Muscle layer of colon (tissue), 2 donors: ENCODE results near the gene CLDN3.

Experiments
- H3K27ac ChIP-seq: one replicate; pipeline ENCODE4 v1.7.0; 2013; ENCODE audit warnings: low read depth, mild to moderate bottlenecking, low read length, moderate library complexity
- H3K27me3 ChIP-seq, 2 donors: one replicate each; pipeline ENCODE4 v1.7.0; 2013; ENCODE audit warnings: low read length in 2 of 2, mild to moderate bottlenecking in 2 of 2; ENCODE audit not compliant: insufficient read depth in 2 of 2, control insufficient read depth in 1 of 2
- H3K36me3 ChIP-seq: one replicate; pipeline ENCODE4 v1.7.0; 2013; ENCODE audit warnings: mild to moderate bottlenecking, low read length; ENCODE audit not compliant: insufficient read depth
- H3K4me1 ChIP-seq: one replicate; pipeline ENCODE4 v1.7.0; 2013; ENCODE audit warnings: mild to moderate bottlenecking, low read length; ENCODE audit not compliant: insufficient read depth
- H3K4me3 ChIP-seq, 2 donors: one replicate each; pipeline ENCODE4 v1.7.0; 2013; ENCODE audit warnings: low read length in 2 of 2, low read depth in 1 of 2, mild to moderate bottlenecking in 1 of 2, moderate library complexity in 1 of 2
- H3K9ac ChIP-seq: one replicate; pipeline ENCODE4 v1.7.0; 2013; ENCODE audit warnings: low read length
- H3K9me3 ChIP-seq: one replicate; pipeline ENCODE4 v1.7.0; 2013; ENCODE audit warnings: mild to moderate bottlenecking, low read length
- donor health status: abdominal sarcoma.
- donor health status: Adenocarcinoma of cecum.

CLDN3 gene

DNA sequence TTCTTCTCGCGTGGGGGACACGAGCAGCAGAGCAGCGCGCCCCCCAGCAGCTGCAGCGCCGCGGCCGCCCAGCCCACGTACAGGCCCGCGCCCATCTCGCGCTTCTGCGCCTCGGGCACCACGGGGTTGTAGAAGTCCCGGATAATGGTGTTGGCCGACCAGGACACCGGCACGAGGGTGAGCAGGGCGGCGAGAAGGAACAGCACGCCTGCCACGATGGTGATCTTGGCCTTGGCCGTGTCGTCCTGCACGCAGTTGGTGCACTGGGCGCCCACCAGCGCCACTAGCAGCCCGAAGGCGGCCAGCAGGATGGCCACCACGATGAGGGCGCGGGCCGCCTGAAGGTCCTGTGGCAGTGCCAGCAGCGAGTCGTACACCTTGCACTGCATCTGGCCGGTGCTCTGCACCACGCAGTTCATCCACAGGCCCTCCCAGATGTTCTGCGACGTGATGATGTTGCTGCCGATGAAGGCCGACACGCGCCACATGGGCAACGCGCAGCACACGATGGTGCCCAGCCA, 529 bp downstream of the CLDN3 start:
- no peaks in the 10 kb centered on the region for H3K9me3 ChIP-seq
- H3K4me3 ChIP-seq: no peak overlapping the region
- H3K9ac ChIP-seq: no peak overlapping the region
- no peaks in the 10 kb centered on the region for H3K4me1 ChIP-seq
- no peak overlapping the region for H3K27ac ChIP-seq
- H3K36me3 ChIP-seq: no peaks in the 10 kb centered on the region
- H3K27me3 ChIP-seq: peaks cover 8 to 29% of the 10 kb centered on the region in 2 donors

DNA sequence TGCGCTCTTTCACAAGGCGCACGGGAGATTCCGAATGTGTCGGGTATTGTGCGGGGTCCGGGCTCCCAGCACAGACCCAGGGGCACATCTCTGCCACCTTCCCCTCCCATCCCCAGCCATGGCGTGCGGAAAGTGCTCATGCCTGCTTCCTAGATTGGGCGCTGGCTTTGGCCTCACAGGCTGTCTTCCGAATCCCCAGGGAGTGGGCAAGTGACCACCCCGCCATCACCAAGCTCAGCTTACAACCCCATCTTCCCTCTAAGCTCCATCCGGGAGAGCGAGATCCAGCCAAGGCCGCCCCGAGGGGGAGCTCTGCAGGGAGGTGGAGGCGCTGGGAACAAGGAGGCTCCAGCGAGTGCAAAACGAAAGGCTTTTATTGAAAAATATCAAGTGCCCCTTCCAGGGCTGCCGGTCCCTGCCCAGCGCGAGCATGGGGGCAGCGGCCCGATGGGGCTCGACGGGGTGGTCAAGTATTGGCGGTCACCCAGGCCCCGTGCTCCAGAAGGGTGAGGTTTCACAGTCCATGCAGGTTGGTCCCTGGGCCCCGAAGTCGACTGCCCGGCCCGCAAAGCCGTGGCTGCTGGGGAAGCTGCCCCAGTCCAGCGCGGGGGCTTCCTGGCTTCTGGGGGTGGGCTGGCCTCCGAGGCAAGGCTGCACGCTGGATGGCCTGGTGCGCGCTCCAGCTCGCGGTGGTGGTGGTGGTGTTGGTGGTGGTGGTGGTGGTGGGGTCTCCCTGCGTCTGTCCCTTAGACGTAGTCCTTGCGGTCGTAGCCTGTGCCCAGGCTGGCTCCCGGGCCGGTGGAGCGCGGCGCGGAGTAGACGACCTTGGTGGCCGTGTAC, 1.2 kb downstream of the CLDN3 start:
- Histone ChIP-seq H3K36me3 (no peaks in the 10 kb centered on the region), H3K27me3 (peaks cover 8 to 29% of the 10 kb centered on the region in 2 donors), H3K4me1 (no peaks in the 10 kb centered on the region), H3K27ac (no peak overlapping the region), H3K9me3 (no peaks in the 10 kb centered on the region), H3K9ac (no peak overlapping the region), H3K4me3 (no peak overlapping the region)

DNA sequence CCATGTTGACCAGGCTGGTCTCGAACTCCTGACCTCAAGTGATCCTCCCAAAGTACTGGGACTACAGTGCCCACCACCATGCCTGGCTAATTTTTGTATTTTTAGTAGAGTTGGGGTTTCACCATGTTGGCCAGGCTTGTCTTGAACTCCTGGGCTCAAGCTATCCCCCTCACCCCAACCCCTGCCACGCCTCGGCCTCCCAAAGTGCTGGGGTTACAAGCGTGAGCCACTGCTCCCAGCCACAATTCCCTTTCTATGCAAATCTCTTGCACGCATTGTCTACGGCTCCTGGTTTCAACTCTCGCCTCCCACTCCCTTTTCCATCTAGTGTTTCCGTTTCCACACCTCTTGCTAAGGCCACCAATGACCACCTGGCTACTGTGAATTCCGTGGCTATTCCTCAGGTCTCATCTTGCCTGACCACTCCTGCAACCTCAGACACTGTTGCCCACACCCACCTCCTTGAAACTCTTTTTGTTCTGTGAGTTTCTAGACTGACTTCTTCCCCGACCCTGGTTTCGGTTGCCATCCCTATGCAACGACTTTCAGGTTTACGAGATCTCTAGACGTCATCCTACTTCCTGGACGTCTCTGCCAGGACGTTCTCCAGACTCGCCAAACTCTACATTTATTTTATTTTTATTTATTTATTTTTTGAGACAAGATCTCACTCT, 3.4 kb downstream of the CLDN3 start:
- H3K9me3 ChIP-seq: no peaks in the 10 kb centered on the region
- no peak overlapping the region for H3K27ac ChIP-seq
- H3K9ac ChIP-seq: no peak overlapping the region
- H3K4me3 ChIP-seq: no peak overlapping the region
- H3K36me3 ChIP-seq: no peaks in the 10 kb centered on the region
- peaks cover 8 to 29% of the 10 kb centered on the region in 2 donors for H3K27me3 ChIP-seq
- no peaks in the 10 kb centered on the region for H3K4me1 ChIP-seq

DNA sequence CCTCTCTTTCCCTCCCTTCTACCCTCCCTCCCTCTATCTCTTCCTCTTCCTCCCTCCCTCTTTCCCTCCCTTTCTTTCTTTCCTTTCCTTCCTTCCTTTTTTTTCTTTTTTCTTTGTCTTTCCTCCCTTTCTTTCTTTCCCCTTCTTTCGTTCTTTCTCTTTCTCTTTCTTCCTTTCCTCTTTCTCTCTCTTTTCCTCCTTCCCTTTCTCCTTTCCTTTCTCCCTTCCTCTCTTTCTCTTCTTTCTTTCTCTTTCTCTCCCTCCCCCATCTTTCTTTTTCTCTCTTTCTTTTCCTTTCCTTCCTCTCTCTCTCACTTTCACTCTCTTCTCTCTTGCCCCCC, 7.4 kb downstream of the CLDN3 start:
- Histone ChIP-seq H3K4me3 (no peak overlapping the region), H3K4me1 (no peaks in the 10 kb centered on the region), H3K27ac (no peak overlapping the region), H3K27me3 (no peaks in the 10 kb centered on the region), H3K9me3 (no peaks in the 10 kb centered on the region), H3K9ac (no peak overlapping the region), H3K36me3 (no peaks in the 10 kb centered on the region)

DNA sequence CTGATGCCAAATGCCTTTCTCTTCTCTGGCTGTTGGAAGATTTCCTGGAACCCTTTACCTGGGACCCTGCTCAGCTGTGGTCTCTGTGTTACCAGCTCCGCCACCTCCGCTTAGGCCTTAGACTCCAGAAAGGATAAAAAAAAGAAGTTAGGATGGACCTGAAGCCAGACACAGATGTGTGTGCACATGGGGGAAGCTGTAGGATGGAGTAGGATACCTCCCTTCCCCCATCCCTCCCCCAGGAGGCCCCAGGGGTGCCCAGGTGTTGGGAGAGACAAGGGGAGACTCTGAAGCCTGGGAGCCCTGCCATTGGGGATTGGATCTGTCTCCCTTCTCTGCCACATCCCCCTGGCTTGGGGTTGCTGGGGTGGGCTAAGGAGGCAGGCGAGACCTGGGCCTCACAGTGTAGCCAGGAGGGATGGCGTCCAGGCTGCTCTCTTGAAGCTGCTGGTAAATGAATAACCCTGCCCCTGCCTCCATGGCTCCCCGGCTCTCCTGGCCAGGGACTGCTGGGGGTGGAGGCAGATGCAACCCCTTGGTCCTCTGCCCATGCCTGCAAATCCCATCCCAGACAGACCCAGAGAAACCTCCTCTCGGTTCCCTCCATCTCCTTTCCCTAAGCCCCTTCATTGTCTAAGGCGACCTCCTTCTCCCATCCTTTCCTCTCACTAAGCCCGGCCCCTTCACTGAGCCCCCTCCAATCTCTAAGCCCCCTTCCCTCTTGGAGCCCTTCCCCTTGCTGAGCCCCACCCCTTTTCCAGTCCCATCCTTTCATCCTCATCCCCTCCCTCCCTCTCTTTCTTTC, 8.0 kb downstream of the CLDN3 start:
- H3K36me3 ChIP-seq: no peaks in the 10 kb centered on the region
- no peaks in the 10 kb centered on the region for H3K4me1 ChIP-seq
- H3K27ac ChIP-seq: no peak overlapping the region
- no peaks in the 10 kb centered on the region for H3K27me3 ChIP-seq
- H3K9ac ChIP-seq: no peak overlapping the region
- no peaks in the 10 kb centered on the region for H3K9me3 ChIP-seq
- no peak overlapping the region for H3K4me3 ChIP-seq

DNA sequence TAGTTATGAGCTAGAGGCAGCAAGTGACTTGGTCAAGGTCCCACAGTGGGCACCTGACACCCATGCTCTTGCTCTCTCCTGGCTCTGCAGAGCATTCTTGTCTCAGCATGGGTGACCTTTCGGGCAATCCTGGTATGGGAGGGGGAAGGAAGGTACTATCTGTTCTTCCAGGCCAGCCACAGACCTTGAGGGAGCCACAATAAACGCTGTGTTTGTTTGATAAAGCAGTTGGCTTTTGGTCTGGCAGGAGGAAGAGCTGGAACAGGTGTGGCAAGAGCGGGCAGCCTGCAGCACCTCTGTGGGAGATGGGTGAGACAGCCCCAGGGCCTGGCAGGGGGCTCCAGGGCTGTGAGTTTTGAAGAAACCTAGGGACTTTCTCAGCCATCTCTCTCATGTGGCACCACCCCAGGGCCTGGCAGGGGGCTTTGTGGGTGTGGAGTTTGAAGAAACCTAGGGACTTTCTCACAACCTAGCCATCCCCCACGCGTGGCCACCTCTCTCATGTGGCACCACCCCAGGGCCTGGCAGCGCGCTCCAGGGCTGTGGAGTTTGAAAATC, 11.4 kb downstream of the CLDN3 start:
- no peaks in the 10 kb centered on the region for H3K27me3 ChIP-seq
- H3K36me3 ChIP-seq: no peaks in the 10 kb centered on the region
- no peak overlapping the region for H3K4me3 ChIP-seq
- H3K4me1 ChIP-seq: no peaks in the 10 kb centered on the region
- H3K27ac ChIP-seq: no peak overlapping the region
- H3K9me3 ChIP-seq: no peaks in the 10 kb centered on the region
- no peak overlapping the region for H3K9ac ChIP-seq

DNA sequence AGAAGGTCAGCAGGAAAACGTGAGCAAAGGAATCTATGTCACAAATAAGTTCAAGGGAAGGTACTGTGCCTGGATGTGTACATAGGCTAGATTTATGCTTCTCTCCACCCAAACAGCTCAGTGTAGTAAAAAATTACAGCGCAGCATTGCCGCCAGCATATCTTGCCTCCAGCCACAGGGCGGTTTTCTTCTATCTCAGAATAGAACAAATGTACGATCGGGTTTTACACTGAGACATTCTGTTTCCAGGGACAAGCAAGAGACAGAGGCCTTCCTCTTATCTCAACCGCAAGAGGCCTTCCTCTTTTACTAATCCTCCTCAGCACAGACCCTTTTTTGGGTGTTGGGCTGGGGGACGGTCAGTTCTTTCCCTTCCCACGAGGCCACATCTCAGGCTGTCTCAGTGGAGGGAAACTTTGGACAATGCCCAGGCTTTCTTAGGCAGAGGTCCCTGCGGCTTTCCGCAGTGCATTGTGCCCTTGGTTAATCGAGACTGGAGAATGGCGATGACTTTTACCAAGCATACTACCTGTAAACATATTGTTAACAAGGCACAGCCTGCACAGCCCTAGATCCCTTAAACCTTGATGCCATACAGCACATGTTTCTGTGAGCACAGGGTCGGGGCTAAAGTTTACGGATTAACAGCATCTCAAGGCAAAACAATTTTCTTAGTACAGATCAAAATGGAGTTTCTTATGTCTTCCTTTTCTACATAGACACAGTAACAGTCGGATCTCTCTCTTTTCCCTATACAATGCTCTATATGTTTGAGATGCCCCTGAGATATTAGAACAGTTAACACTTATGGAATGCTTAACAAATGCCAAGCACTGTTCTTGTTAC, 19.9 kb downstream of the CLDN3 start:
- Histone ChIP-seq H3K9me3 (no peaks in the 10 kb centered on the region), H3K4me1 (peaks cover 8% of the 10 kb centered on the region), H3K9ac (no peak overlapping the region), H3K4me3 (no peak overlapping the region), H3K27ac (no peak overlapping the region), H3K36me3 (no peaks in the 10 kb centered on the region), H3K27me3 (no peaks in the 10 kb centered on the region)

DNA sequence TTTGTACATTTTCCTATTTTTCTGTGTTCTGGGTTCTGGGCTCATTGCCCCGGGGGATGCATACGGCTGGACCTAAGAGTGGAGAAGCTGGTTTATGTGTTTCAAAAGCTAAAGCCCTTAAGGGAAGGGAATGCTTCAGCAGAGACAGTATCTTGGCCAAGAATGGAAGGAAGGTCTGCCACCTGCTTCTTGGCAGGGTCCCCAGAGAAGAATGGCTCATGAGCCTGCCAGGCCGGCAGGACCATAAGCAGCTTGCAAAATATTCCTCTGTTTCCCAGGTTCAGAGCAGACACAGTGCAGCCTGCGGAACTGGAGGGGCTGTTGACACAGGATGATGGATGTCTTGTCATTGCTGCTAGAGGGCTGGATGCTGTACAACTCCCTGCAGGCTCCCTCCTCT, 23.7 kb downstream of the CLDN3 start:
- Histone ChIP-seq H3K36me3 (no peaks in the 10 kb centered on the region), H3K27ac (peak overlapping the region; percentile 4), H3K9ac (no peak overlapping the region), H3K4me1 (peaks cover 8% of the 10 kb centered on the region), H3K9me3 (no peaks in the 10 kb centered on the region), H3K4me3 (no peak overlapping the region), H3K27me3 (no peaks in the 10 kb centered on the region)

DNA sequence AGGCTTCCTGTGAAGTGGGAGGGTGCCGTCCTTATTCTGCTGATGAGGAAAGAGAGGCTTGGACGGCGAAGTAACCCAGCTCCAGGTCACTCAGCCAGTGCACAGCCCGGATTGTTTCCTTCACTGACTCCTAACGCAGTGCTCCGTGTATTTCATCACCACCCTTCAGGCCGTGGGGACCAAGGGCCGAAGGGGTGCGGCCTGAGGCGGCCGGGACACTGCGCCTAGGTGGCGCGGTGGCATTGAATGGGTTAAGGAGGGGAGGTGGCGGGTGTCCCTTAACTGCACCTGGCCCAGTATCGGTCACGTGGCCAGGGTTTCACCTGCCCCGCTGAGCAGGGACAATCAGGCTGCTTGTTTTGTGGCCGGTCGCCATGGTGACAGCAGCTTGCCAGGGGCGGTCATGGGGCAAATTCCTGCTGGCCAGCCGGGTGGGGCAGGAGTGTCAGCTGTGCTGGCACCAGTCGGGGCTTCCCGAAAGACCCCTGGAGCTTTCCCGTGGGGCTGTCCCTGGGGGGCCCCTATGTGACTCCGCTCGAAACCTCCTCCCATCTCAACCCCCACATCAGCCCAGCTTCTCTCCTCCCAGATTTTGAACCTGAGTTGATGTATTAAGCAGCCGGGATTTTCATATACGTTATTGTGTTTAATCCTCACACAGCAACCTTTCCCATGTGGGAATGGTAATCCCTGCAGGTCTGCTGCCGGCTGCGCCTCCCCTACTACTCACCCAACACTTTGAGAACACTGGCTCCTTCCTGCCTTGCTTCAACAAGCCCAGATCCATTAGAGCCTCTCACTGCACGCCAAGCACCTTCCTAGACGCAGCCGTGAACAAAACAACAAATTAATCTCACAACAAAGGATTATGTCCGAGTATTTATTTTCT, 27.1 kb downstream of the CLDN3 start:
- H3K27me3 ChIP-seq: no peaks in the 10 kb centered on the region
- H3K36me3 ChIP-seq: no peaks in the 10 kb centered on the region
- H3K27ac ChIP-seq: no peak overlapping the region
- peaks cover 9% of the 10 kb centered on the region for H3K4me1 ChIP-seq
- no peak overlapping the region for H3K9ac ChIP-seq
- H3K9me3 ChIP-seq: no peaks in the 10 kb centered on the region
- no peak overlapping the region for H3K4me3 ChIP-seq

DNA sequence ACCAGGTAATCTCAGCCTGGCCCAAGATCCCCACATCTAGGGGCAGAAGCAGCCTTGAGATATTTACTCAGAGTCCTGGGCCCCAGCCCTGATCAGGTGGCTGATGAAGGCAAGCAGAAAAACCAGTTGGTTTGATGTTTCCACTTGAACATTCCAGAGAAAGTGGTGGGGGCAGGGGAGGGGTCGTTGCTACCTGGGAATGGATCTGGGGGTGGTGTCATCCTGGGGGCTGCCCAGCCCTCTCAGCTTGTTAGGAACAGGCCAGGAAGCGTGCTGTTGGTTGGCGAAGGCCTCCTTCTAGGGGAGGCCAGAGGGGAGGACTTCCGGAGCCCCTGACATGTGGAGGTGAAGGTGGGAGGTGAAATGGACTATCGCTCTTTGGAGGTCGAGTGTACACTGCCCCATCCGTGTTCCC, 27.7 kb downstream of the CLDN3 start:
- H3K9me3 ChIP-seq: no peaks in the 10 kb centered on the region
- H3K27me3 ChIP-seq: no peaks in the 10 kb centered on the region
- H3K27ac ChIP-seq: no peak overlapping the region
- peaks cover 16% of the 10 kb centered on the region for H3K4me1 ChIP-seq
- H3K4me3 ChIP-seq: no peak overlapping the region
- H3K36me3 ChIP-seq: peaks cover under 1% of the 10 kb centered on the region
- no peak overlapping the region for H3K9ac ChIP-seq
